ENCODE data around the gene KIAA1958. TPM values are rescaled to one million over a fixed set of nuclear protein-coding genes. Genes with fewer than 3 reads are reported as not detected.

The KIAA1958 gene
- total RNA-seq, 1 donor from 2014 or later, result 12.0 TPM

DNA sequence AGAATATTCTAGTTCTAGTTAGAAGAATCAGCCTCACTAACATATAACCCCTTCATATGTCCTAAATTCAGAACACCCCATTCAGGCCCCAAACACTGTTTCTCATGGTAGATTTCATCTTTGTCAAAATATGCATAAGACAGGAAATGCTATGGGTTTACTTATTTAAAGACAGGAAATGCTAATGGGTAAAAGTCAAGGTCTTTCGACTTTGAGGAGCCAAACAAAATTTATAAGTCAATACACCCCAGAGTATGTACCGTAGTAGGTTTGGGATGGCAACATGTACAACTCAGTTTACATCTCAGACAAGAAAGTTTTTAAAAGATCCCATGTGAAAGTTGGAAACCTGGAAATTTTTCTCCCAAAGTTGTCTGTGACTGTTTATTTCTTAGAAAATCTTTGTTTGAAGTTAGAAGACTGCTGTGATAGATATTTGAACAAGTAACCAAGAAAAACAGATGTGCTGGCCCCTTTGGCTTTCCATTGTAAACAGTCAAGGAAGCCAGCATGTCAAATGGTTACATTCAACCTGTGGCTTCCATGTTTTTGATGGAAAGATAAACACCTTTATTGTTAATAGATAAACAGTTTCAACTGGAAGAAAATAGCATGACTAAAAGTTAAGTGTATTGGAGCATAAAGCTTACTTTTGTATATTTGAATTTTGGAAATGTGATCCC lies 129.1 kb downstream of the KIAA1958 start:
- no peak overlapping the region for H2AFZ ChIP-seq (ENCODE audit: low read depth, low read length)
- TF ChIP-seq, protein P1, sequence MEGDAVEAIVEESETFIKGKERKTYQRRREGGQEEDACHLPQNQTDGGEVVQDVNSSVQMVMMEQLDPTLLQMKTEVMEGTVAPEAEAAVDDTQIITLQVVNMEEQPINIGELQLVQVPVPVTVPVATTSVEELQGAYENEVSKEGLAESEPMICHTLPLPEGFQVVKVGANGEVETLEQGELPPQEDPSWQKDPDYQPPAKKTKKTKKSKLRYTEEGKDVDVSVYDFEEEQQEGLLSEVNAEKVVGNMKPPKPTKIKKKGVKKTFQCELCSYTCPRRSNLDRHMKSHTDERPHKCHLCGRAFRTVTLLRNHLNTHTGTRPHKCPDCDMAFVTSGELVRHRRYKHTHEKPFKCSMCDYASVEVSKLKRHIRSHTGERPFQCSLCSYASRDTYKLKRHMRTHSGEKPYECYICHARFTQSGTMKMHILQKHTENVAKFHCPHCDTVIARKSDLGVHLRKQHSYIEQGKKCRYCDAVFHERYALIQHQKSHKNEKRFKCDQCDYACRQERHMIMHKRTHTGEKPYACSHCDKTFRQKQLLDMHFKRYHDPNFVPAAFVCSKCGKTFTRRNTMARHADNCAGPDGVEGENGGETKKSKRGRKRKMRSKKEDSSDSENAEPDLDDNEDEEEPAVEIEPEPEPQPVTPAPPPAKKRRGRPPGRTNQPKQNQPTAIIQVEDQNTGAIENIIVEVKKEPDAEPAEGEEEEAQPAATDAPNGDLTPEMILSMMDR (IDR thresholded peaks at IDR 0.05; ENCODE audit: insufficient read depth, low read depth, low read length), result no peak
- no peak for TF ChIP-seq EZH2 (IDR thresholded peaks at IDR 0.05; ENCODE audit: insufficient read depth, low read length)
- no peak overlapping the region for H3K27ac ChIP-seq (ENCODE audit: low read depth, low read length)
- no peaks in the 10 kb centered on the region for H3K4me1 Mint-ChIP-seq (ENCODE audit: low read depth, unreplicated experiment)
- H3K9me3 ChIP-seq (ENCODE audit: insufficient read depth, low read depth, low read length), result no peaks in the 10 kb centered on the region
- no peaks in the 10 kb centered on the region for H3K4me1 ChIP-seq (ENCODE audit: insufficient read depth, low read length)
- DNase-seq (ENCODE audit: low read depth), result no peak
- no peaks in the 10 kb centered on the region for H3K9me3 Mint-ChIP-seq (ENCODE audit: unreplicated experiment)
- no peaks in the 10 kb centered on the region for H3K27me3 Mint-ChIP-seq (ENCODE audit: low read depth, unreplicated experiment)
- H3K4me2 ChIP-seq (ENCODE audit: low read length), result no peak overlapping the region
- H3K9ac ChIP-seq (ENCODE audit: low read length), result no peak overlapping the region
- H3K79me2 ChIP-seq (ENCODE audit: insufficient read depth, low read length), result no peaks in the 10 kb centered on the region
- H3K4me3 Mint-ChIP-seq (ENCODE audit: unreplicated experiment), result no peak overlapping the region
- H3K27me3 ChIP-seq (ENCODE audit: insufficient read depth, low read length), result no peaks in the 10 kb centered on the region
- H3K4me3 ChIP-seq (ENCODE audit: insufficient read depth, low read depth, low read length), result no peak overlapping the region
- H4K20me1 ChIP-seq (ENCODE audit: insufficient read depth, low read length), result no peaks in the 10 kb centered on the region
- H3K36me3 Mint-ChIP-seq (ENCODE audit: low read depth, unreplicated experiment), result peaks cover 8% of the 10 kb centered on the region
- FAIRE-seq, result no peak
- H3K27ac Mint-ChIP-seq (ENCODE audit: unreplicated experiment), result no peak overlapping the region
- H3K36me3 ChIP-seq (ENCODE audit: insufficient read depth, low read length), result no peaks in the 10 kb centered on the region

DNA sequence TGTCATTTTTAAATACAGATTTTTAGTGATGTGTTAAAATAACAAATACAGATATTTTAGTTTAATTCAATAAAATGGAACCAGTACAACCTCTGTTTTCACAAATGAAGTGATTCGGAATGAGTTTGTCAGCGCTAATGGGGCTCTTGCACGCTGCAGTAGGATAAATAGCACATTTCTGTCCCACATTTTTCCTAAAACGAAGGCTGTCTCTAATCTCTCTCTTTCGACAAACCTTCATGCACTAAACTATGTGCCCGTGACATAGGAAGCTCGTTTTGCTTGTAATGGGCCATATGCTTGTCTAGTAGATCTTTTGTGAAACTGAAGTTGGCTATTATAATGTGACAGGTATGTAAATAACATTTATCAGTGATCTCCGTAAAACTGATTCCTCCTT lies 130.7 kb downstream of the KIAA1958 start:
- Histone ChIP-seq H3K79me2 (ENCODE audit: insufficient read depth, low read length) (no peaks in the 10 kb centered on the region), H3K36me3 (ENCODE audit: insufficient read depth, low read length) (no peaks in the 10 kb centered on the region), H3K27me3 (ENCODE audit: insufficient read depth, low read length) (no peaks in the 10 kb centered on the region), H2AFZ (ENCODE audit: low read depth, low read length) (no peak overlapping the region), H3K4me2 (ENCODE audit: low read length) (no peak overlapping the region), H3K4me1 (ENCODE audit: insufficient read depth, low read length) (no peaks in the 10 kb centered on the region), H3K4me3 (ENCODE audit: insufficient read depth, low read depth, low read length) (no peak overlapping the region), H3K9me3 (ENCODE audit: insufficient read depth, low read depth, low read length) (no peaks in the 10 kb centered on the region), H4K20me1 (ENCODE audit: insufficient read depth, low read length) (no peaks in the 10 kb centered on the region), H3K27ac (ENCODE audit: low read depth, low read length) (no peak overlapping the region), H3K9ac (ENCODE audit: low read length) (no peak overlapping the region)
- H3K9me3 Mint-ChIP-seq (ENCODE audit: unreplicated experiment), result no peaks in the 10 kb centered on the region
- DNase-seq (ENCODE audit: low read depth) (no peak), FAIRE-seq (no peak)
- peaks cover 3% of the 10 kb centered on the region for H3K4me1 Mint-ChIP-seq (ENCODE audit: low read depth, unreplicated experiment)
- no peak overlapping the region for H3K4me3 Mint-ChIP-seq (ENCODE audit: unreplicated experiment)
- no peaks in the 10 kb centered on the region for H3K27me3 Mint-ChIP-seq (ENCODE audit: low read depth, unreplicated experiment)
- peaks cover 8% of the 10 kb centered on the region for H3K36me3 Mint-ChIP-seq (ENCODE audit: low read depth, unreplicated experiment)
- H3K27ac Mint-ChIP-seq (ENCODE audit: unreplicated experiment), result no peak overlapping the region
- TF ChIP-seq EZH2 (IDR thresholded peaks at IDR 0.05; ENCODE audit: insufficient read depth, low read length), result no peak
- TF ChIP-seq, protein P1 (IDR thresholded peaks at IDR 0.05; ENCODE audit: insufficient read depth, low read depth, low read length), result no peak

DNA sequence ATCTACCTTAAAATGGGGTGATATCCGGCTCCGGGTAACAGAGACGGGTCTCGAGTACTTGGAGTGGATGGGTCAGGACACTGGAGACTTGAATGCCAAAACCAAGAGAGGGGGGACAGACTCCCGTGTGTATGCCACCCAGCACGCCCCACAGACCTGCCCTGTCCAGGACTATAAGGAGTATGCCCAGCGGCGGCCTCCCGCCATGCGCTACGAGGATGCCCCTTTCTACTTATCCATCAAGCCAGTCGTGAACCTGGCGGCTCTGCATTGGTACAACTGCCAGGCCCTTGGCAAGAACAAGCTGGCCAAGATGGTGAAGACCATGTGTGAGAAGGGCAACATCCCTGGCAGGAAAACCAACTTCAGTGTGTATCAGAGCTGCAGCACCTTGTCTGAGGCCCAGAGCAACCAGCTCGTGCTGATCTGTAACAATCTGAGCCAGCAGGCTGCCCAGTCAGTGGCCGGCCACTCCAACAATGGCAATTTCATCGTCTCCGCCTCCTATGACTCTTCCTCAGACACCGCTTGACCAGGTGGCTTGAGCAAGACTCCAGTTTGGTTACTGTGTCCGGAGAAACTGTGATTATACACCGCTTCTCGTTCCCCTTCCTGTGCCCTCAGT lies 131.9 kb downstream of the KIAA1958 start:
- FAIRE-seq (no peak), DNase-seq (ENCODE audit: low read depth) (no peak)
- Histone ChIP-seq H3K79me2 (ENCODE audit: insufficient read depth, low read length) (no peaks in the 10 kb centered on the region), H3K27me3 (ENCODE audit: insufficient read depth, low read length) (no peaks in the 10 kb centered on the region), H3K9me3 (ENCODE audit: insufficient read depth, low read depth, low read length) (no peaks in the 10 kb centered on the region), H3K4me3 (ENCODE audit: insufficient read depth, low read depth, low read length) (no peak overlapping the region), H3K36me3 (ENCODE audit: insufficient read depth, low read length) (no peaks in the 10 kb centered on the region), H3K27ac (ENCODE audit: low read depth, low read length) (no peak overlapping the region), H4K20me1 (ENCODE audit: insufficient read depth, low read length) (no peaks in the 10 kb centered on the region), H2AFZ (ENCODE audit: low read depth, low read length) (no peak overlapping the region), H3K9ac (ENCODE audit: low read length) (no peak overlapping the region), H3K4me1 (ENCODE audit: insufficient read depth, low read length) (no peaks in the 10 kb centered on the region), H3K4me2 (ENCODE audit: low read length) (no peak overlapping the region)
- H3K27ac Mint-ChIP-seq (ENCODE audit: unreplicated experiment), result no peak overlapping the region
- H3K9me3 Mint-ChIP-seq (ENCODE audit: unreplicated experiment), result no peaks in the 10 kb centered on the region
- TF ChIP-seq EZH2 (IDR thresholded peaks at IDR 0.05; ENCODE audit: insufficient read depth, low read length), result no peak
- TF ChIP-seq, protein P1 (IDR thresholded peaks at IDR 0.05; ENCODE audit: insufficient read depth, low read depth, low read length), result no peak
- H3K36me3 Mint-ChIP-seq (ENCODE audit: low read depth, unreplicated experiment), result peaks cover 8% of the 10 kb centered on the region
- peaks cover 3% of the 10 kb centered on the region for H3K4me1 Mint-ChIP-seq (ENCODE audit: low read depth, unreplicated experiment)
- H3K27me3 Mint-ChIP-seq (ENCODE audit: low read depth, unreplicated experiment), result no peaks in the 10 kb centered on the region
- H3K4me3 Mint-ChIP-seq (ENCODE audit: unreplicated experiment), result no peak overlapping the region

Measured in astrocyte (in vitro differentiated cells and primary cell).